DMS79 (cell line): ENCODE results near the gene SECISBP2.

Experiments
- DNase-seq: peaks from one replicate; lab custom pipeline; 2025; lab: John Stamatoyannopoulos, UW

Gene SECISBP2

DNA sequence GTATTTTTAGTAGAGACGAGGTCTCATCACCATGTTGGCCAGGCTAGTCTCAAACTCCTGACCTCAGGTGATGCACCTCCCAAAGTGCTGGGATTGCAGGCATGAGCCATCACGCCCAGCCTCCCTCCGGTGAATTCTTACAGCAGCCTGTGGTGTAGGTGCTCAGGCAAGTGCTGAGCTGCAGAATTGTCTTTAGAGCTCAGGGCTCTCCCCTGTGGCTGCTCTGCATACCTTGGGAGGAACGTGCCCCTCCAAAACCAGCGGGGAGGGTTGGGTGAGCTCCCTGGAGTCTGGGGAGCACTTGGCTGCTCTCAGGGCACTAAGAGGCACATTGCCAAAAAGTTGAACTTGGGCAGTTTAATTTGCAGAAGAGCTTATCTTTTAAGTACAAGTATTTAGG, 29.4 kb downstream of the SECISBP2 start:
- no peak for DNase-seq

GRCh38 chr9:89349607-89350006, 31.3 kb downstream of the SECISBP2 start:
- no peak for DNase-seq

DNA sequence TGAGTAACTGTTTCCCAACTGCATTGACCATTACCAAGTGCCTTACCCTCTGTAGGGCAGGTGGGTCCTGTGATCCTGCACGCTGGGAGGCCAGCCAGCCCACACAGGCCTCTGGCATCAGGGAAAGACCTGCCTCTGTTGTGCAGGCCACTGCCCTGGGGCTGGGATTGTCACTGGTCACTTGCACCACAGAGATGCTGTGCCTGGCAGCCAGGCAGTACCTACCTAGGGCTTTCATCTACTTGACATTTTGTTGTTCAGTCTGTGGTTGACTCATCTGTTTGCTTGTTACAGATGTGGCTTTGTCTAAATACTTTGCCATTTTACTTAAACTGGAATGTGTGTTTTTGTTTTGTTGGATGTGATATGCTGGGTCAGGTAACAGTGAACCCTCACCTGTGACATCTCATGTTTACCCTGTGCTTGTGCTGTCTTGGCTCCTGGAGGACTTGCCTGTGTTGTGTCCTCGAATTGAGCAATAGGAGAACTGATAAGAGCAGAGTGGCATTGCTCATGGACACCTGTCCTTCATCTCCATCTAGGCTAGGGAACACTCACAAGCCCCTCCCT, 32.8 kb downstream of the SECISBP2 start:
- DNase-seq, result no peak

- DNase-seq, result no peak
Observed at GRCh38 chr9:89351584-89352300, 33.4 kb downstream of the SECISBP2 start.

DNA sequence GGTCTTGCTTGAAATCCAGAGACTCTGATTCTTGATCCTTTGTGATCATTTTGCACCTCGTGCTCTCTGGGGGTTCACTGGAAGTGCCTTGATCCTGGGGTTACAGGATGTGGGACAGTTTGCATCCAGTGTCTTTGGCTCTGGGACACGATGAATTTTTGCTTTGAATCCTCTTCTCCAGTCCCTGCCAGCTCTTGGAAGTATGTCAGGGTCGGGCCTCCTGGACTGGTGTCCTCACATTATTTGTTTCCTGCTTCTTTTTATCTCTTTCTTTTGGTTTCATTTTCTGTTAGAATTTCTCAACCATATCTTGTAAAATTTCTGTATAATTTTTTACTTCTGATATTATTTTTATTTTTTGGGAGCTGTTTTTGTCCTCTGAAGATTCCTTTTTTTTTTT, 34.2 kb downstream of the SECISBP2 start:
- DNase-seq, result no peak

GRCh38 chr9:89352874-89353649, 34.8 kb downstream of the SECISBP2 start:
- no peak for DNase-seq

- DNase-seq, result no peak
Observed at GRCh38 chr9:89353989-89354388, 35.7 kb downstream of the SECISBP2 start.

GRCh38 chr9:89354471-89354870, 36.2 kb downstream of the SECISBP2 start:
- no peak for DNase-seq

- no peak for DNase-seq
Observed at GRCh38 chr9:89356782-89357181, 38.5 kb downstream of the SECISBP2 start.

GRCh38 chr9:89357331-89358197, 39.3 kb downstream of the SECISBP2 start:
- DNase-seq, result no peak

DNA sequence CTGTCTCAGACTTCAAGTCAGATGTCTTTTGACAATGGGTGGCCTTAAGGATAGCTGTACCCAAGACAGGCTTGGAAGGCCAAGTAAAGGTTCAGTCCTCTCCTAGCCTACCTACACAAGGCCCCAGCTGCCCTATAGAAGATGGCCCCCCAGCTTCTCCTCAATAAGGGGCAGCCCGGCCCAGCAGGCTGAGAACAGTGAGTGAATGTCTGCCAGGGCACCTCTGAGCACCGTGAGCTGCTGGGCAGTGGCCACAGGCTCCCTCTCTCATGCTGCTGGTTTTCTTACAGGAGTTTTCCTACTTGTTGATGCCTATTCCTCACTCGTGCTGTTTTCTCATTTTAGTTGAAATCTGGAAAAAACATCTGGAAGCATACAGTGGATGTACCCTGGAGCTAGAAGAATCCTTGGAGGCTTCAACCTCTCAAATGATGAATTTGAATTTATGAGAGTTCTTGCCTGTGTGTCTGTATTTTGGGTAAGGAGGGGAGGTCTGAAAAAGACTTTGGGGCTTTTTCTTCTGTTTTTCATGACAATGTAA, 40.1 kb downstream of the SECISBP2 start:
- DNase-seq, result no peak

DNA sequence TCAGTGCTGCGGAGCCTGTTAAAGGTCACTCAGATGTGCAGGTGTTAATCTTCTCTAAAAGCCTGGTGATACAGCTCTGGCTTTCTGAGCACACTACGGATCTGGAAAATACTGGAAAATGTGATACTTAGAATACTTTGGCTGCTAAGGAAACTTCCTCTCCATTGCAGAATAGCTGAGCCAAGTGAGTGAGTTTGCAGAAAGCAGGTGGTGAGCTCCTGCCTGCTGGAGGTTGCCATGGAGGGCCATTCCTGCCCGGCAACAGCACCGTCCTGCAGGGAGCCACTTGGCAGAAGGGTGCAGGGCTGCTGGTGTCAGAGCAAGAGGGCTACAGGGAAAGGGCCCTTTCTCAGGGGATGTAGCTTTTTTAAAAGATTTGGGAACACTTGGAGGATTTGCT, 40.7 kb downstream of the SECISBP2 start:
- DNase-seq, result peak; percentile 39

DNA sequence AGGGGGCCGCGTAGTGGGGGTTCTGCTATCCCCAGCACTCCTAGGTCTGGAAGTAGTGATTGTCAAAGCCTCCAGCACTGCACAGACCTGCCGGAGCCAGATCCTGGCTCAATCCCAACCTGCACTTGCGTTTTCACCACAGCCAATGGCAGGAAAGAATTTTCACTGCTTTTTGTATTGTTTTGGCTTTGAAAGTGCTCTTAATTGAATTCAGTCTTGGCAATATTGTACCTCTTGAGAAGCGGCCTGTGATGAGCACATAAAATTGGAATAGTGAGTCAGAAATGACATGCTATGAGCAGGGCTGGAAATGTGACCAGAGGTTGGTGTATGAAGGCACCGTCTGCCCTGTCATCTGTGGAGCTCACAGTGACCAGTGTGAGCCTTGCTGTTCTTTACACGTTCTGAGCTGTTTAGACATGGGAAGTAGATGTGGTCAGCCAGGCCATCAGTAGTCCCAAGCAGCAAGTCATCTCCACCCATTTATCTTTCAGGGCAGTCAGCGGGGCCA, 41.5 kb downstream of the SECISBP2 start:
- DNase-seq, result peak; percentile 76

DNA sequence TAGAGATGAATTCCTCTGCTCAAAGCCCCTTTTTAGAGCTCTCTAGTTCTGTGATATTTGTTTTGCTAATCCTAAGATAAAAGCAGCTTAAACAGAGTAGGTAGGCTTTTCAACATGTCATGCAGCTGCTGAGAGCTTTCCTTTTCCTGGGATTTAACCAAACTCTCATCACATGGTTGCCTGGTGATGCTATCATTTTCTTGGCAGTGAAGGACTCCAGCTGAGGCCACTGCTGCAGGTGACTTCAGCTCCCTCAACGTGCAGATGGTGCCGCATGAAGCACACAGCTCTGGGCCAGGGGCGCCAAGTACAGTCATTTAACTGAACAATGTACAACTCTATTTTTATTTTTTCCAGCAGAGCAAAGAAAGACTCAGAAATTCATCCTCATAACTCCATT, 42.2 kb downstream of the SECISBP2 start:
- DNase-seq, result peak; percentile 48

GRCh38 chr9:89361031-89361430, 42.7 kb downstream of the SECISBP2 start:
- DNase-seq, result no peak

DNA sequence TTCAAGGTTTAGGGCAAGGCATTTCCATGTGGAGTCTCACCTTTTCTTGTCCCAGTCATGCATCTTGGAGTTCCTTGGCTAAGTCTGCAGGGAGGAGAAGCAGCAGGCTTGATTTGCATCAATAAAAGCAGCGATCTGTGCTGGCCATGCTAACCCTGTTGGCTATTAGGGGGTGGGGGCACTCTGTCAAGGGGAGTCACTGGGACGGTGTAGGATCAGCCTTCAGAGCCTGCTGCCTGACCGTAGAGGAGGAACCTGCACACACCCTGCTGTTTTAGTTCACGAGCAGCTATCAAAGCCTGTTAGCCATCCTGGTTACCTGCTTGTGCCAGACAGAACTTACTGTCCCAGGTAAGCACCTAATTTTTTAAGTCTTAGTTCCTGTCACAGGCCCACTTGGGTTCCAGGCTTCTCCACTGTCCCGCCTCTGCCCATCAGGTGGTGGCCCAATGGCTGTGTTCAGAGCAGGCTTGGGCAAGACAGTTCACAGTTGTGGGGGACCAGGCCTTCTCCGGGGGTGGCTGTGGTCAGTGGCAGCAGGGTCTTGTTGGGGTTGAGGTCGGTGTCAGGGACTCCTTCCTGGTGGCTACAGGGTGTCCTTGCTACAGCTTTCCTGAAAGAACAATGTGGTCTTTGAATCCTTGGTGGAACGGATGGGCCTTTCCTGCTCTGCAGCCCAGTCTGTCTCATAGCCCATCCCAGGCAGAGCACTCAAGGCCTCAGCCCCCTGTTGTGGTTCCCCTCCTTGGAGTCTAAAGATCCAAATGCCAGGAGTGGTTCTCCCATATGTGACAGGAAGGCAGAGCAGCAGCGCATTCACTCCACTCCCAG, 43.7 kb downstream of the SECISBP2 start:
- DNase-seq, result no peak

GRCh38 chr9:89362647-89363310, 44.5 kb downstream of the SECISBP2 start:
- DNase-seq, result no peak

DNA sequence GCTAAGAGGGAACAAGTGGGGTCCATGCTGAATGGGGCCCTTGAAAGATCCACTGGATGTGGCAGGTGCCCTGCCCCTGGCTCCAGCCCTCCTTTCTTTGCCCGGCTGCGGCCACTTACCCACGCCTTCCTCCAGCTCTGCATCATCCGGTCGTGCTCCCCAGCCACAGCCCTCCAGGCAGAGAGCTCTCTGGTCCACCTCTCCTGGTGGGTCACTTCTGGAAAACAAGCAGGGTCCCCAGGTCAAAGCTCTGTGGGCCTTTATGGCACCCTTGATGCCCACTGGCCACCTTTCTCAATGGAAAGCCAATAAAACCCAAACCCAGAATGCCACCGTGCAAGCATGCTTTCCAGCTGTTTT, 45.0 kb downstream of the SECISBP2 start:
- DNase-seq, result no peak

DNA sequence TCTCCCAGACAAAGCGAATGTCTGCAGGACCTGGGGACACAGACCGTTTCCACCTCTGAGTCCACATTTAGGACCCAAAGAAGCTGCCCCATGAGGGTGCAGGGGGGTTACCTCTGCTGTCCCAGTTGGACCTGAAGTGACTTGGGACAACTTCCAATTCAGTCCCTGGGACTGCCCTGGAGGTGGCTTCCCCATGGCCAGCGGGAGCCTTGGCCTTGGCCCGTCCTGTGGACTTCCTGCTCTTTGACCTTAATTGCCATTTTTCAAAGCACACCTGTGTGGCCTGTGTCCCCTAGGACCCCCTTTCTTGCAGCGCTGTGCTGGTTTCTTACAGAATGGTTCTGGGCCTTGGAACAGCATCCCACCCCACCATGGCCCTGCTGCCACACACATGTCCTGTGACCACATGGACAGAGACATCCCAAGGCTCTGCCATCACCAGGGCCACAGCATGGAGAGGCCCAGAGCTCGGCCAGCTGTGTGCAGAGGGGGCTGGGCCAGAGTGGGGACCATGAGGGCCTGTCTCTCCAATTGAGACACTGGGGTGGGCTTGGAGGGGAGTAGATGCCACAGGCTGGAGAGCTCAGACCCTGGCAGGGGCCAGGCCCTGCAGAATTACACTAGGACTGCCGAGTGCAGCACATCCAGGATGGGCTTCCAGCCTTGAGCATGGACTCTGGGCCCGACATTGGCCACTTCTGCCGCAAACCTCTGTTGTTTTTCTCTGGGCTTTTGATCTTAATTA, 45.8 kb downstream of the SECISBP2 start:
- no peak for DNase-seq
